Posterior cingulate gyrus (tissue), 11 donors: Measurements from ENCODE around the gene CERS6.

Experiments used
- DNase-seq, 10 donors: peaks; one replicate each; pipeline versions ENCODE4 v3.0.0 to v3.0.0-alpha.2; 2020 to 2021; ENCODE audit warnings: mixed read lengths in 3 of 10
- intact Hi-C: fragments of 100-400 bp; cut with DNase I; formaldehyde crosslinking; loops from one replicate; pipeline ENCODE4 v1.15.1; 2023

CERS6 gene

GRCh38 chr2:168624028-168624427 is 168.0 kb downstream of the CERS6 start:
- intact Hi-C loops, result loop anchor here (10.0 kb wide), 1 partner anchor 169 kb away; the partner anchor contains the start of gene CERS6
- no peak for DNase-seq

GRCh38 chr2:168626096-168626495 is 170.0 kb downstream of the CERS6 start:
- peak in 1 of 10 donors; percentile 47 for DNase-seq
- intact Hi-C loops, result loop anchor here (10.0 kb wide), 1 partner anchor 171 kb away; the partner anchor contains the start of gene CERS6

- intact Hi-C loops, result loop anchor here (10.0 kb wide), 1 partner anchor 172 kb away; the partner anchor contains the start of gene CERS6
- DNase-seq, result no peak
These were observed 170.6 kb downstream of the CERS6 start for GRCh38 chr2:168626647-168627046.

- no peak for DNase-seq
- intact Hi-C loops, result no loop called here
These were observed 176.6 kb downstream of the CERS6 start for GRCh38 chr2:168632709-168633121.

- DNase-seq, result no peak
- intact Hi-C loops, result no loop called here
These were observed 177.1 kb downstream of the CERS6 start for GRCh38 chr2:168633200-168633599.

GRCh38 chr2:168633895-168634294 is 177.8 kb downstream of the CERS6 start:
- DNase-seq, result no peak
- intact Hi-C loops, result no loop called here

- peak in 7 of 10 donors; percentile 10 to 85 (median 38) for DNase-seq
- intact Hi-C loops, result no loop called here
These were observed 179.0 kb downstream of the CERS6 start for GRCh38 chr2:168635065-168635577.

GRCh38 chr2:168639018-168639417 is 182.9 kb downstream of the CERS6 start:
- DNase-seq, result no peak
- intact Hi-C loops, result no loop called here

GRCh38 chr2:168639441-168639898 is 183.4 kb downstream of the CERS6 start:
- DNase-seq, result peak in 5 of 10 donors; percentile 20 to 86 (median 64)
- intact Hi-C loops, result no loop called here

GRCh38 chr2:168640039-168640438 is 184.0 kb downstream of the CERS6 start:
- intact Hi-C loops, result no loop called here
- DNase-seq, result no peak

GRCh38 chr2:168641636-168642035 is 185.6 kb downstream of the CERS6 start:
- DNase-seq, result no peak
- intact Hi-C loops, result no loop called here

- intact Hi-C loops, result no loop called here
- no peak for DNase-seq
These were observed 186.8 kb downstream of the CERS6 start for GRCh38 chr2:168642873-168643272.

- intact Hi-C loops, result no loop called here
These were observed 187.9 kb downstream of the CERS6 start for GRCh38 chr2:168643979-168644378.

GRCh38 chr2:168645696-168646338 is 189.7 kb downstream of the CERS6 start:
- intact Hi-C loops, result no loop called here
- DNase-seq, result no peak

More at GRCh38 chr2:168643979-168644378, 187.9 kb downstream of the CERS6 start:
- no peak for DNase-seq

GRCh38 chr2:168649105-168649504 is 193.0 kb downstream of the CERS6 start:
- intact Hi-C loops, result no loop called here
- DNase-seq, result no peak

- intact Hi-C loops, result no loop called here
- no peak for DNase-seq
These were observed 193.5 kb downstream of the CERS6 start for GRCh38 chr2:168649562-168649961.

- intact Hi-C loops, result no loop called here
- DNase-seq, result no peak
These were observed 194.1 kb downstream of the CERS6 start for GRCh38 chr2:168650139-168650538.

- intact Hi-C loops, result no loop called here
These were observed 194.7 kb downstream of the CERS6 start for GRCh38 chr2:168650781-168651180.

GRCh38 chr2:168652997-168653921 is 197.2 kb downstream of the CERS6 start:
- intact Hi-C loops, result no loop called here
- no peak for DNase-seq

More at GRCh38 chr2:168650781-168651180, 194.7 kb downstream of the CERS6 start:
- DNase-seq, result no peak

- DNase-seq, result no peak
- intact Hi-C loops, result no loop called here
These were observed 198.6 kb downstream of the CERS6 start for GRCh38 chr2:168654705-168655104.

- no peak for DNase-seq
- intact Hi-C loops, result no loop called here
These were observed 199.1 kb downstream of the CERS6 start for GRCh38 chr2:168655207-168655606.
